Measurements from ENCODE around the gene CHRNA3. TPM values are rescaled to one million over a fixed set of nuclear protein-coding genes. Genes with fewer than 3 reads are reported as not detected.

CHRNA3 gene
- total RNA-seq, 4 donors from 2014 or later, result 0.18 TPM; not detected in 3

DNA sequence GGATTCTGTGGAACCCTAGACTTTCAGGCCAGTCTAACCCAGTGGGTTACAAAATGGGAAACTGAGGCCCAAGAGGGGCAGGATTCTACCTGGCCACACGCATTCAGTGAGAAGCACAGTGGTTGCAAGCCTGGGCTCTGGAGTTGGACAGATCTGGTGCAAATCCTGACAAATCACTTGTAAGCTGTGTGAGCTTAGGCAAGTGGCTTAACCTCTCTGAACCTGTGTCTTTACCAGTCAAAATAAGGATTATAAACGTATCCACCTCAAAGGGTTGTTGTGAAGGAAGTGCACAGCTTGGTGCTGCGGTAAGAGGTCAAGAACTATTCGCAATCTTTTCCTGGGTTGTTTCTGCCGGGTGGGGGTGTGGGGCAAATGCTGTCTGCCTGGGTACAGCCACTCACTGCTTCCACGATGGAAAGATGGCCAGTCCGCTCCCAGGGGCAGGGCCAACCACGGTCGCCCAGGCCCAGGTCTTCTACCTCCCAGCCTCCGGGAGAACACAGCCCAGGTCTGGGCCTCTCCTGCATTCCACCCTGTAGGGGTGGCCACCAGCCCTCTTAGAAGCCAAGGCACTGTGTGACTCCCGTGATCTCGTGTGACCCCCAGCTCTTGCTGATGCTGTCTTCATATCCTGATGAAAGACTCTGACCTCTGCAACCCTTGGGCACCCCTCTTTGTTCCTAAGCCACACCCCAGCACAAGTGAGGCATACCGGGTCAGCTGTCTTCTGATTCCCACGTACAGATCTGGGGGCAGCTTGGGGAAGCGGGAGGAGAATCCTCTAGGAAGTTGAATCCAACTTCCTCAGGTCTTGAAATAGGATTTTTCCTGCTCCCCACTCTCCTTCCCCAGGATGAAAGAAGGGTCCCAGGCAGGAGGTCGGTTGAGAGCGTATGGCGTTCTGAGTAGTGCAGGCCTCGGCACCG is 1.5 kb downstream of the CHRNA3 start:
- no peaks in the 10 kb centered on the region for H3K9me3 ChIP-seq
- H3K4me1 ChIP-seq, result peaks cover 9 to 30% (median 15%) of the 10 kb centered on the region in 3 donors
- H3K27ac ChIP-seq, result no peak overlapping the region
- intact Hi-C loops (cut with DNase I), result loop anchor here (5.0 kb wide), 1 partner anchor 93 kb away; no protein-coding TSS in a partner anchor
- H3K36me3 ChIP-seq, result no peaks in the 10 kb centered on the region
- H3K27me3 ChIP-seq, result peaks cover 12 to 57% (median 19%) of the 10 kb centered on the region in 4 donors
- 56 to 65% methylated on average over 11 to 17 of the region's 20 CpGs for WGBS, 2 donors
- DNase-seq, result no peak
- H3K4me3 ChIP-seq, result no peak overlapping the region
- no peak for TF ChIP-seq POLR2A (IDR thresholded peaks at IDR 0.05)
- TF ChIP-seq, protein P1, sequence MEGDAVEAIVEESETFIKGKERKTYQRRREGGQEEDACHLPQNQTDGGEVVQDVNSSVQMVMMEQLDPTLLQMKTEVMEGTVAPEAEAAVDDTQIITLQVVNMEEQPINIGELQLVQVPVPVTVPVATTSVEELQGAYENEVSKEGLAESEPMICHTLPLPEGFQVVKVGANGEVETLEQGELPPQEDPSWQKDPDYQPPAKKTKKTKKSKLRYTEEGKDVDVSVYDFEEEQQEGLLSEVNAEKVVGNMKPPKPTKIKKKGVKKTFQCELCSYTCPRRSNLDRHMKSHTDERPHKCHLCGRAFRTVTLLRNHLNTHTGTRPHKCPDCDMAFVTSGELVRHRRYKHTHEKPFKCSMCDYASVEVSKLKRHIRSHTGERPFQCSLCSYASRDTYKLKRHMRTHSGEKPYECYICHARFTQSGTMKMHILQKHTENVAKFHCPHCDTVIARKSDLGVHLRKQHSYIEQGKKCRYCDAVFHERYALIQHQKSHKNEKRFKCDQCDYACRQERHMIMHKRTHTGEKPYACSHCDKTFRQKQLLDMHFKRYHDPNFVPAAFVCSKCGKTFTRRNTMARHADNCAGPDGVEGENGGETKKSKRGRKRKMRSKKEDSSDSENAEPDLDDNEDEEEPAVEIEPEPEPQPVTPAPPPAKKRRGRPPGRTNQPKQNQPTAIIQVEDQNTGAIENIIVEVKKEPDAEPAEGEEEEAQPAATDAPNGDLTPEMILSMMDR (IDR thresholded peaks at IDR 0.05), result no peak

DNA sequence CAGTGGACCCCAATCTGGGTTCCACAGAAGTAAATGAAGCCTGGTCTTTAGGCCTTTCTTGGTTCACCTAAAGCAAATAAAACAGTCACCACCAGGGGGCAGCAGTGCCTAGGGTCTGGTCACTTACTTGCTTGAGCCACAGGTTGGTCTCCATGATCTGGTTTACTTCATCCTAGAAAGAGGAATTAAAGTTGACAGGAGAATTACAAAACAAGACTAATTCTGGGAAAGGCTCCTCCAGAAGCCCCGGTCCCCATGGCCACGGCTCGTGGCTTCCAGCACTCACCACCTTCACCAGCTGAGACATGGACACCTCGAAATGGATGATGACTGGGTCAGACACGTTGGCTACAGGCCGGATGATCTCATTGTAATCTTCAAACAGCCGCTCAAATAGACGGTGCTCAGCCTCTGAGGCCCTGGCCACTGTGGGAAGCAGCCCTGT is 2.3 kb downstream of the CHRNA3 start:
- DNase-seq, result peak; percentile 20
- H3K9me3 ChIP-seq, result no peaks in the 10 kb centered on the region
- peaks cover 9 to 30% (median 15%) of the 10 kb centered on the region in 3 donors for H3K4me1 ChIP-seq
- no peak overlapping the region for H3K4me3 ChIP-seq
- H3K36me3 ChIP-seq, result no peaks in the 10 kb centered on the region
- TF ChIP-seq POLR2A (IDR thresholded peaks at IDR 0.05), result no peak
- TF ChIP-seq, protein P1 (IDR thresholded peaks at IDR 0.05), result peak; percentile 78 to 89 (median 82)
- peaks cover 12 to 51% (median 19%) of the 10 kb centered on the region in 4 donors for H3K27me3 ChIP-seq
- no peak overlapping the region for H3K27ac ChIP-seq
- WGBS, 2 donors, result 12 to 15% methylated on average over 4 to 6 of the region's 8 CpGs
- intact Hi-C loops (cut with DNase I), result loop anchor here (5.0 kb wide), 1 partner anchor 94 kb away; no protein-coding TSS in a partner anchor

DNA sequence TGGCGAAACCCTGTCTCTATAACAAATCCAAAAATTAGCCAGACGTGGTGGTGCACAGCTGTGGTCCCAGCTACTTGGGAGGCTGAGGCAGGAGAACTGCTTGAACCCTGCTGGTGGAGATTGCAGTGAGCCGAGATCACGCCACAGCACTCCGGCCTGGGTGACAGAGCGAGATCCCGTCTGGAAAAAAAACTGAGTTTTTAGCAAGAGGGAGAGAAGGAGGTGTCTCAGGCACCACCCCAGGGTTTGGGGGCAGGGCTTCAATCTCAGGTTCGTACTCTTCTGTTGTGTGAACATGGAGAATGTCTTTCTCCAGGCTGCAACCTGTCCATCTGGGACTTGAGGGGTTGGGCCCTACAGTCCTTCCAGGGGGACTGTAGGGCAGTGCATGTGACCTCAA is 2.7 kb downstream of the CHRNA3 start:
- no peak overlapping the region for H3K27ac ChIP-seq
- TF ChIP-seq, protein P1 (IDR thresholded peaks at IDR 0.05), result no peak
- peaks cover 12 to 46% (median 19%) of the 10 kb centered on the region in 4 donors for H3K27me3 ChIP-seq
- H3K4me3 ChIP-seq, result no peak overlapping the region
- H3K36me3 ChIP-seq, result no peaks in the 10 kb centered on the region
- DNase-seq, result no peak
- WGBS, 2 donors, result 77 to 83% methylated on average over 7 of the region's 8 CpGs
- H3K9me3 ChIP-seq, result no peaks in the 10 kb centered on the region
- intact Hi-C loops (cut with DNase I), result loop anchor here (5.0 kb wide), 1 partner anchor 94 kb away; no protein-coding TSS in a partner anchor
- peaks cover 9 to 30% (median 15%) of the 10 kb centered on the region in 3 donors for H3K4me1 ChIP-seq

DNA sequence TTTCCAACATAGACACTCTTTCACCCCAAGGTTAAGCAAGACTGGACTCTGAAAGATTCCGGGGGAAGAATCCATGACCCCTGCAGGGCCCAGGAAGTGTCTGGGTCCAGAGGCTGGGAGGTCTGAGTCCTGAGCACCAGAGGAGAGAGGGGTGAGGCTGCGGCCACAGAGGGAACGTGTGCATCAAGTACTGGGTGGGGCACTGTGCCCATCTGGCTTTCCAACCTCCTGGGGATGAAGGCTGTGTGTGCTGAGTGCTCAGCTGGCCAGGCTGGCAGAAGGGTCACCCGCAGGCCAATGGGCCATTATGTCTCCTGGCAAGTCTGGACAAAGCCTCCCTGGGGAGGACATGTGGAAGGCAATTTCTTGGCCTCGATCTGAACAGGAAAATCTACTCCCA is 3.3 kb downstream of the CHRNA3 start:
- WGBS, 2 donors, result 69 to 71% methylated on average over 1 to 4 of the region's 5 CpGs
- Histone ChIP-seq H3K9me3 (no peaks in the 10 kb centered on the region), H3K36me3 (no peaks in the 10 kb centered on the region), H3K27me3 (peaks cover 12 to 41% (median 19%) of the 10 kb centered on the region in 4 donors), H3K27ac (no peak overlapping the region), H3K4me1 (peaks cover 9 to 30% (median 15%) of the 10 kb centered on the region in 3 donors), H3K4me3 (no peak overlapping the region)
- TF ChIP-seq POLR2A (IDR thresholded peaks at IDR 0.05), result no peak
- TF ChIP-seq, protein P1 (IDR thresholded peaks at IDR 0.05), result no peak
- no peak for DNase-seq
- intact Hi-C loops (cut with DNase I), result loop anchor here (5.0 kb wide), 1 partner anchor 95 kb away; no protein-coding TSS in a partner anchor

DNA sequence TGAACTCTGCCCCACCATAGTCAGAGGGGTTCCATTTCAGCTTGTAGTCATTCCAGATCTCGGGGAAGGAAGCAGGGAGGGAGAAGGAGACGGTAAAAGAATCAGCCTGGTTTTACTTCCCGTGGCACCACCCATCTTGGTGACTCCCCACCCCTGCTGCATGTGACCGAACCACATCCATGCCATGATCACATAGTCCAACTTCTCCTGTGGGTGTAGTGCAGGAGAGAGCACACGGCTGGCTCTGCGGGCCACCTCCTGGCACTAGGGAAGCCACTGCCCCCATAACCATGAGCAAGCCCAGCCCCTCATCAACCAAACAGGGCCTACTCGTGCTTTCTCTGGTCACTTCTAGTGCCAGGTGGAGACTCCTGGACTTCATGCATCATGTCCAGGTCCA is 3.7 kb downstream of the CHRNA3 start:
- Histone ChIP-seq H3K27me3 (peaks cover 12 to 36% (median 19%) of the 10 kb centered on the region in 4 donors), H3K27ac (no peak overlapping the region), H3K36me3 (no peaks in the 10 kb centered on the region), H3K4me3 (no peak overlapping the region), H3K9me3 (no peaks in the 10 kb centered on the region), H3K4me1 (peaks cover 9 to 30% (median 15%) of the 10 kb centered on the region in 3 donors)
- 67 to 77% methylated on average over 4 to 7 of the region's 7 CpGs for WGBS, 2 donors
- DNase-seq, result no peak
- intact Hi-C loops (cut with DNase I), result loop anchor here (5.0 kb wide), 1 partner anchor 95 kb away; no protein-coding TSS in a partner anchor
- no peak for TF ChIP-seq POLR2A (IDR thresholded peaks at IDR 0.05)
- TF ChIP-seq, protein P1 (IDR thresholded peaks at IDR 0.05), result no peak
